22Rv1 (cell line): ENCODE data around the gene ISCU.

Source experiments
- H3K27ac ChIP-seq: fragments of 450-650 bp; 2 replicates; pipeline ENCODE4 v1.5.1; 2017
- ZFX ChIP-seq: fragments of 450-650 bp; IDR thresholded peaks from 2 replicates; pipeline ENCODE4 v1.6.1; 2017; ENCODE audit warnings: antibody characterized with exemption, borderline replicate concordance
- TF ChIP-seq, protein P1 (sequence below): fragments of 450-650 bp; IDR thresholded peaks from 2 replicates; pipeline ENCODE4 v1.5.1; 2017; ENCODE audit warnings: mild to moderate bottlenecking

The ISCU gene

GRCh38 chr12:108560752-108561719 lies 1.4 kb upstream of the ISCU start, which contains the start of gene SART3:
Gene SART3, minus strand, starts transcription at chr12:108561173. Its CDS starts 19 bp downstream, at chr12:108561154.
- TF ChIP-seq, protein P1, sequence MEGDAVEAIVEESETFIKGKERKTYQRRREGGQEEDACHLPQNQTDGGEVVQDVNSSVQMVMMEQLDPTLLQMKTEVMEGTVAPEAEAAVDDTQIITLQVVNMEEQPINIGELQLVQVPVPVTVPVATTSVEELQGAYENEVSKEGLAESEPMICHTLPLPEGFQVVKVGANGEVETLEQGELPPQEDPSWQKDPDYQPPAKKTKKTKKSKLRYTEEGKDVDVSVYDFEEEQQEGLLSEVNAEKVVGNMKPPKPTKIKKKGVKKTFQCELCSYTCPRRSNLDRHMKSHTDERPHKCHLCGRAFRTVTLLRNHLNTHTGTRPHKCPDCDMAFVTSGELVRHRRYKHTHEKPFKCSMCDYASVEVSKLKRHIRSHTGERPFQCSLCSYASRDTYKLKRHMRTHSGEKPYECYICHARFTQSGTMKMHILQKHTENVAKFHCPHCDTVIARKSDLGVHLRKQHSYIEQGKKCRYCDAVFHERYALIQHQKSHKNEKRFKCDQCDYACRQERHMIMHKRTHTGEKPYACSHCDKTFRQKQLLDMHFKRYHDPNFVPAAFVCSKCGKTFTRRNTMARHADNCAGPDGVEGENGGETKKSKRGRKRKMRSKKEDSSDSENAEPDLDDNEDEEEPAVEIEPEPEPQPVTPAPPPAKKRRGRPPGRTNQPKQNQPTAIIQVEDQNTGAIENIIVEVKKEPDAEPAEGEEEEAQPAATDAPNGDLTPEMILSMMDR = no peak
- no peak for TF ChIP-seq ZFX
- H3K27ac ChIP-seq = peak within 1 kb of the TSS; percentile 88

GRCh38 chr12:108561852-108562347 lies 496 bp upstream of the ISCU start:
- TF ChIP-seq ZFX = no peak
- TF ChIP-seq, protein P1 = no peak

GRCh38 chr12:108563136-108563803 lies 874 bp downstream of the ISCU start:
- no peak for TF ChIP-seq ZFX
- TF ChIP-seq, protein P1 = peak; percentile 95

More at GRCh38 chr12:108561852-108562347, 496 bp upstream of the ISCU start:
- peak overlapping the region; percentile 88 for H3K27ac ChIP-seq

DNA sequence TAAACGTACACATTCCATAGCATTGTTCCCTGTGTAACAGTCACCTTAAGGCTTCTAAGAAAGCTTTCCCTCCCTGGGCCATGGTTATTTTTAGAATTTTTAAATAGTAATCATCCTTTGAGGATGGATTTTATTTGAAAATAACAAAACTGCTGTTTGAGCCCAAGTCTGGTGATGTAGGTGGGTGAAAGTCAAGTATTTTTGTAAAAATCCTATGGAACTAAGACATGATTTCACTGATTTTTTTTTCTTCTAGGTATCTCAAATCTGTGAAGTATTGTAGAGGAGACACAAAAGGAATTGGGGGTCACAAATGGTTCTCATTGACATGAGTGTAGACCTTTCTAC lies 1.4 kb downstream of the ISCU start:
- TF ChIP-seq, protein P1 = peak; percentile 71
- TF ChIP-seq ZFX = no peak
- H3K27ac ChIP-seq = peak overlapping the region; percentile 88

More at GRCh38 chr12:108563136-108563803, 874 bp downstream of the ISCU start:
- peak overlapping the region; percentile 88 for H3K27ac ChIP-seq

DNA sequence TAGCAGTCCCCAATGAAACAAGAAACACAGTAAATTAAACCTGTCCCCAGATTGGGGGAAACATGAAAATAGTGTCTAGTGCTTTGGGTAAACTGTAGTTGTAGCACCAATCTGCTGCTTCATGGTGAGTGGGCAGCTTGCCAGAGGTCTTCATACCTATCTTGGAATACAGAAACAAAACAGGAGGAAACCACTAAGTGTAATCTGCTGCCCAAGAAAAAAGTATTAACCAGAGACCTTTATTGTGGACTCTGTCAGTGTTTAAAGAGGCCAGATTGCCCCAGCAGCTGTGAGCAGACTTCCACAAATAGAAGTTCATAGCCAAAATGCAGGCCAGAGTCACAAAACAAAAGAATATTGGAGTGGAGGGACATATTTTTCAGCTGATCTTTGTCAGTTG lies 2.3 kb downstream of the ISCU start:
- TF ChIP-seq, protein P1 = no peak
- TF ChIP-seq ZFX = no peak
- no peak overlapping the region for H3K27ac ChIP-seq

- H3K27ac ChIP-seq = no peak overlapping the region
- TF ChIP-seq, protein P1 = no peak
- TF ChIP-seq ZFX = no peak
Measured at GRCh38 chr12:108565146-108565545, 2.8 kb downstream of the ISCU start.
